GM23248 (cell line): ENCODE measurements around the gene TRPC4.

ENCODE experiments used
- EZH2 ChIP-seq: fragments of 200-600 bp; sonication (generic); IDR thresholded peaks from 2 replicates; pipeline ENCODE4 v1.6.1; 2018; ENCODE audit warnings: antibody characterized with exemption, mild to moderate bottlenecking; ENCODE audit not compliant: insufficient read depth, poor library complexity, severe bottlenecking
- EZH2phosphoT487 ChIP-seq: fragments of 200-600 bp; sonication (generic); IDR thresholded peaks from 2 replicates; pipeline ENCODE4 v1.6.1; 2018; ENCODE audit warnings: antibody characterized with exemption, moderate library complexity, mild to moderate bottlenecking, low read depth; ENCODE audit not compliant: insufficient read depth

DNA sequence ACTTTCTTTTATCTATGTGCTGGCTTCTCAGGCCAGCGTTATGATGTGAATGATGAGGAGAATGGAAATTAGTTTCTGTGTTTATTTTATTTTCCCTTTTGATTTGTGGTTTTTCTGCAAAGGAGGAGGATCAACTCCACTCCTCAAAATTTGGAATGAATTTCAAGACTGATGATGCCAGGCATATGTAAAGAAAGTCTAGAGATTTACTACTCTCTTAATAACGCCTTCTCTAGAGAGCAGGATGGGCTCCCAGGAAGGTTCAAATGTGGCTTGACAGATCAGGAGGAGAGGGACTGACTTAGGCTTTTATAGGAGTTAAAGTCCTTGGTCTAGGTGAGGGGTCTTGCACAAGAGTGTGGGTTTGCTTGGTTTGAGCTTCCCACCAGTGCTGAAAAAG lies 255.9 kb downstream of the TRPC4 start:
- TF ChIP-seq EZH2phosphoT487 (no peak), EZH2 (no peak)
